Effector memory CD4-positive, alpha-beta T cell (primary cell): ENCODE data around the gene MICAL2.

Experiments
- DNase-seq, 3 donors: peaks; one replicate each; pipeline ENCODE4 v3.0.0-alpha.2; 2020
- H3K27ac ChIP-seq: 2 replicates; pipeline ENCODE4 v1.7.0; 2013; ENCODE audit warnings: mild to moderate bottlenecking, low read length, moderate library complexity; ENCODE audit not compliant: insufficient read depth, poor library complexity, severe bottlenecking
- H3K27me3 ChIP-seq: replicated peaks from 2 replicates; pipeline ENCODE4 v1.7.0; 2013; ENCODE audit warnings: mild to moderate bottlenecking, low read length; ENCODE audit not compliant: insufficient read depth, control insufficient read depth, poor library complexity, severe bottlenecking
- H3K36me3 ChIP-seq: 2 replicates; pipeline ENCODE4 v1.7.0; 2013; ENCODE audit warnings: mild to moderate bottlenecking, low read length, moderate library complexity; ENCODE audit not compliant: control insufficient read depth, insufficient read depth
- H3K4me1 ChIP-seq: 2 replicates; pipeline ENCODE4 v1.7.0; 2013; ENCODE audit warnings: low read length, mild to moderate bottlenecking; ENCODE audit not compliant: control insufficient read depth, insufficient read depth, poor library complexity, severe bottlenecking
- H3K4me3 ChIP-seq: 2 replicates; pipeline ENCODE4 v1.7.0; 2013; ENCODE audit warnings: low read length, low read depth, mild to moderate bottlenecking; ENCODE audit not compliant: insufficient read depth, poor library complexity, severe bottlenecking
- H3K9me3 ChIP-seq: 2 replicates; pipeline ENCODE4 v1.7.0; 2013; ENCODE audit warnings: mild to moderate bottlenecking, low read length, moderate library complexity; ENCODE audit not compliant: control insufficient read depth

MICAL2 gene

DNA sequence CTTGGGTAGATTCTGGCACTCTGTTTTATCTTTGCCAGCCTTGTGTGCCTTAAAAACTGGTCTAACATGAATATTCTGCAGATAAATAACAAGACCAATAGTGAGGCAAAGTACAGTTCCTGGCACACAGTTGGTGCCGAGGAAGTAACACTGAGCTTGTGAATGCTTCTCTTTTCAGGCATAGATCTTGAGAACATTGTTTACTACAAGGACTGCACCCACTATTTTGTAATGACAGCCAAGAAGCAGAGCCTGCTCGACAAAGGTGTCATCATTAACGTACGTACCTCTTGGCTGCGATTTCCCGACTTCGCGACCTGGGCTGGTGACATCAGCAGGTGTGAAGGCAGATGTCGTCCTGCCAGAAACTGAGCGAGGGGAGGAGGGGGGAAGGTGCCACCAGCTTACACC is 105.7 kb downstream of the MICAL2 start:
- Histone ChIP-seq H3K9me3 (no peaks in the 10 kb centered on the region), H3K27me3 (no peaks in the 10 kb centered on the region), H3K4me1 (no peaks in the 10 kb centered on the region), H3K27ac (no peak overlapping the region), H3K36me3 (peaks cover 32% of the 10 kb centered on the region), H3K4me3 (no peak overlapping the region)
- no peak for DNase-seq

DNA sequence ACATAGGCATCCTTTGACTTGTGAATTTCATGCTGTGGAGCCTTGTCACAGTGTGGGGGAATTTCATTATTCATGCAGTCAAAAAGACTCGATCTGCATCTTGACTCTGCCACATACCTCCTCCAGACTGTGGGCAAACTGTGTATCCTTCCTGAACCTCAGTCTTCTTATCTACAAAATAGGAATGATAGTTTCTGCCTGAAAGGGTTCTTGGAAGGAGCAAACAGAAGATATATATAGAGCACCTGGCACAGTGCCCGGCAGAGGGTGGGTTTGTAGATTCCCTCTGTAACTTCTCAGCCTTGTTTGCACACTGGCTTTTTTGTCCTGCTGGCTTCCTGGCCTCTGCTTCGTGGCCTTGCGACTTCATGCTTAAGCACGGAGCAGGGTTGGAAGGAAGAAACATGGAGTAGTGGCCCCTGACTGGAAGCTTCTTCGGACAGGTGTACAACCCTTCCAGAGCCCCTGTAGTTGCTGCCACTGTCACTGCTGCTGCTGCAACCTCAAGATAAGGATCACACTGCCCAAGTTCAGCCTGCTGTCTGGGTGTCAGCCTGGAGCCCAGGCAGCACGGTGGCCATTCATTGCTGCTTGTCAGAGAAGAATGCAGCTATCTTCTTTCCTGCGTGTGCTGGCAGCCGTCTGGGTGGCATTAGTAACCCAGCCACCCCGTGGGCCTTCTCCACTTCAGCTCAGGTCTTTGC is 106.4 kb downstream of the MICAL2 start:
- DNase-seq, result no peak
- no peak overlapping the region for H3K4me3 ChIP-seq
- H3K36me3 ChIP-seq, result peaks cover 32% of the 10 kb centered on the region
- H3K9me3 ChIP-seq, result no peaks in the 10 kb centered on the region
- peaks cover 6% of the 10 kb centered on the region for H3K4me1 ChIP-seq
- H3K27ac ChIP-seq, result no peak overlapping the region
- no peaks in the 10 kb centered on the region for H3K27me3 ChIP-seq

DNA sequence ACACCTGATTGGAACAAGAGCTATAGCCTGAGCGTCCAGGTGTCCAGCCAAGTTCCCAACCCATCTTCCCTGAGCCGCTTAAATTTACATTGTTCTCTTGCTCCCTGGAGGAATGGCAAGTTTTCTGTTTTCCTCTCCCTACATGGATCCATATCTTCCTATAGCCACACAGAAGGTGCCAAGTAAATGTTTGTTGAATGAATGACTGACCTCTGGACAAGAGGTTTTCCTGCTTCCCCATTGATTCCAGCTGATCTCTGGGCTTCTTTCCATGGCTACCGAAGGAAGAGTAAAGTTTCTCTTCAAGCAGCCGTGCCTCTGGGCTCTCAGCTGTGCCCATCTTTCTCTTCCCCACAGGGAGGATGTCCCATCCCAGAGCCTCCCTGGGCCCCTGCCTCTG is 107.5 kb downstream of the MICAL2 start:
- no peak overlapping the region for H3K27ac ChIP-seq

GRCh38 chr11:12218909-12219308 is 108.5 kb downstream of the MICAL2 start:
- Histone ChIP-seq H3K36me3 (peaks cover 24% of the 10 kb centered on the region), H3K27ac (no peak overlapping the region)

More for the DNA sequence above, 107.5 kb downstream of the MICAL2 start:
- no peaks in the 10 kb centered on the region for H3K27me3 ChIP-seq
- DNase-seq, result no peak
- no peak overlapping the region for H3K4me3 ChIP-seq
- H3K4me1 ChIP-seq, result peaks cover 17% of the 10 kb centered on the region
- H3K36me3 ChIP-seq, result peaks cover 32% of the 10 kb centered on the region
- no peaks in the 10 kb centered on the region for H3K9me3 ChIP-seq

GRCh38 chr11:12219757-12220156 is 109.4 kb downstream of the MICAL2 start:
- no peaks in the 10 kb centered on the region for H3K9me3 ChIP-seq
- no peak overlapping the region for H3K27ac ChIP-seq
- DNase-seq, result no peak
- H3K36me3 ChIP-seq, result peaks cover 20% of the 10 kb centered on the region
- H3K4me3 ChIP-seq, result no peak overlapping the region
- peaks cover 35% of the 10 kb centered on the region for H3K4me1 ChIP-seq
- H3K27me3 ChIP-seq, result no peaks in the 10 kb centered on the region

More at GRCh38 chr11:12218909-12219308, 108.5 kb downstream of the MICAL2 start:
- Histone ChIP-seq H3K27me3 (no peaks in the 10 kb centered on the region), H3K4me1 (peaks cover 27% of the 10 kb centered on the region), H3K4me3 (no peak overlapping the region), H3K9me3 (no peaks in the 10 kb centered on the region)
- DNase-seq, result no peak

GRCh38 chr11:12220305-12220704 is 109.9 kb downstream of the MICAL2 start:
- H3K27ac ChIP-seq, result no peak overlapping the region
- H3K36me3 ChIP-seq, result peaks cover 20% of the 10 kb centered on the region
- no peaks in the 10 kb centered on the region for H3K9me3 ChIP-seq
- no peaks in the 10 kb centered on the region for H3K27me3 ChIP-seq
- no peak overlapping the region for H3K4me3 ChIP-seq
- DNase-seq, result no peak
- peaks cover 40% of the 10 kb centered on the region for H3K4me1 ChIP-seq

GRCh38 chr11:12221051-12221535 is 110.7 kb downstream of the MICAL2 start:
- no peak for DNase-seq
- Histone ChIP-seq H3K9me3 (no peaks in the 10 kb centered on the region), H3K27ac (no peak overlapping the region), H3K36me3 (peaks cover 16% of the 10 kb centered on the region), H3K4me1 (peaks cover 41% of the 10 kb centered on the region), H3K27me3 (no peaks in the 10 kb centered on the region), H3K4me3 (no peak overlapping the region)

DNA sequence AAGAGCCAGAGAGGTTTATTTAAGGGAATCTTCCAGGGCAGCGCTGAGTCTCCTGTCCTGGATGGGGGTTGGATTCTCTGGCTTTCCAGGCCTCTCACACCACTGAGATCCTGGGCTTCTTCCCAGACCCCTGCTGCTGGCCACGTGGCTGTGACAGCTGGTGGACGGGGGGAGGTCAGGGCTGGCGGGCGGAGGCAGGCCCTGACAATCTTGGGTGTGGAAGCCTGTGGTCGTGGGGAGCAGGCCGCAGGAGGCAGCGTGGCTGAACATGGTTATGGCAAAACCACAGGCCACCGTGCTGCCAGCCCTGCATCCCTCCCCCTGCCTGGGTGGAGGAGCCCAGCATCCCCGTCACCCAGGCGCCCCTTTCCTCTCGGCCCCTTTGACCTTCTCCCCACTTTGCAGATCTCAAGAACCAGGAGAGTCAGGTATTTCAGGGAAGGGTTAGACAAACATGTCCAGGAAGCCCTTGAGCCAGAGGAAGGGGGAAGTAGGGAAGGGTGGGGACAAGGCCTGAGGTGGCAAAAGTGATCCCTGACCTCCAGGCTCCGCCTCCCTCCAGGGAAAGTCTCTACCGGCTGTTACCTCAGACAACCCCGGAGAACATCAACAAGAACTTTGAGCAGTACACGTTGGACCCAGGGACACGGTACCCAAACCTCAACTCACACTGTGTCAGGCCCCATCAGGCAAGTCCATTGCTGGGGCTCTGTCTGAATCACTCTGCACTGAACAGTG is 111.8 kb downstream of the MICAL2 start:
- peak overlapping the region; percentile 48 for H3K27ac ChIP-seq
- H3K36me3 ChIP-seq, result peaks cover 12% of the 10 kb centered on the region
- no peak for DNase-seq

GRCh38 chr11:12223771-12224536 is 113.6 kb downstream of the MICAL2 start:
- peak overlapping the region; percentile 41 for H3K4me3 ChIP-seq
- DNase-seq, result no peak
- peaks cover 41% of the 10 kb centered on the region for H3K4me1 ChIP-seq
- no peaks in the 10 kb centered on the region for H3K27me3 ChIP-seq
- H3K9me3 ChIP-seq, result no peaks in the 10 kb centered on the region
- H3K27ac ChIP-seq, result peak overlapping the region; percentile 70
- H3K36me3 ChIP-seq, result peaks cover 8% of the 10 kb centered on the region

More for the DNA sequence above, 111.8 kb downstream of the MICAL2 start:
- H3K4me3 ChIP-seq, result no peak overlapping the region
- H3K9me3 ChIP-seq, result no peaks in the 10 kb centered on the region
- no peaks in the 10 kb centered on the region for H3K27me3 ChIP-seq
- peaks cover 41% of the 10 kb centered on the region for H3K4me1 ChIP-seq
